Trophoblast cell (in vitro differentiated cells and primary cell): Measurements from ENCODE around the gene EYA2. TPM values are rescaled to one million over a fixed set of nuclear protein-coding genes. Genes with fewer than 3 reads are reported as not detected.

Experiments used
- DNase-seq, 2 donors: peaks; one replicate each; pipeline ENCODE4 v3.0.0-alpha.2; 2016
- H2AFZ ChIP-seq: 2 replicates; pipeline ENCODE4 v1.6.1; 2013; ENCODE audit warnings: low read length, moderate library complexity, mild to moderate bottlenecking; ENCODE audit not compliant: insufficient read depth, poor library complexity
- H2AK5ac ChIP-seq: 2 replicates; pipeline ENCODE4 v1.6.1; 2013; ENCODE audit warnings: mild to moderate bottlenecking, low read length
- H2BK120ac ChIP-seq: 2 replicates; pipeline ENCODE4 v1.6.1; 2013; ENCODE audit warnings: low read length, mild to moderate bottlenecking, moderate library complexity; ENCODE audit not compliant: insufficient read depth, poor library complexity
- H2BK12ac ChIP-seq: 2 replicates; pipeline ENCODE4 v1.6.1; 2013; ENCODE audit warnings: mild to moderate bottlenecking, low read length, moderate library complexity
- H2BK5ac ChIP-seq: 2 replicates; pipeline ENCODE4 v1.6.1; 2013; ENCODE audit warnings: low read length, low read depth, moderate library complexity, mild to moderate bottlenecking; ENCODE audit not compliant: poor library complexity
- H3K14ac ChIP-seq: 2 replicates; pipeline ENCODE4 v1.6.1; 2013; ENCODE audit warnings: mild to moderate bottlenecking, low read length
- H3K18ac ChIP-seq: 2 replicates; pipeline ENCODE4 v1.6.1; 2013; ENCODE audit warnings: mild to moderate bottlenecking, low read length
- H3K23ac ChIP-seq: 2 replicates; pipeline ENCODE4 v1.6.1; 2013; ENCODE audit warnings: low read length
- H3K27ac ChIP-seq: 2 replicates; pipeline ENCODE4 v1.5.1; 2013; ENCODE audit warnings: low read depth, mild to moderate bottlenecking, inconsistent platforms, low read length, moderate library complexity
- H3K27me3 ChIP-seq: 2 replicates; pipeline ENCODE4 v1.6.1; 2013; ENCODE audit warnings: inconsistent platforms, mild to moderate bottlenecking, low read length, moderate library complexity; ENCODE audit not compliant: insufficient read depth
- H3K36me3 ChIP-seq, 2 experiments: 1 replicate in 1 of 2; 2 replicates in 1 of 2; pipeline ENCODE4 v1.6.1; 2013; ENCODE audit warnings: low read length in 2 of 2, mild to moderate bottlenecking in 2 of 2, moderate library complexity in 1 of 2; ENCODE audit not compliant: insufficient read depth in 2 of 2, control insufficient read depth in 1 of 2
- H3K4ac ChIP-seq: 2 replicates; pipeline ENCODE4 v1.6.1; 2013; ENCODE audit warnings: low read depth, mild to moderate bottlenecking, low read length, moderate library complexity
- H3K4me1 ChIP-seq, 2 experiments: 1 replicate in 1 of 2; 2 replicates in 1 of 2; pipeline ENCODE4 v1.6.1; 2013; ENCODE audit warnings: low read length in 2 of 2, mild to moderate bottlenecking in 2 of 2, moderate library complexity in 1 of 2; ENCODE audit not compliant: insufficient read depth in 2 of 2, control insufficient read depth in 1 of 2
- H3K4me2 ChIP-seq: 2 replicates; pipeline ENCODE4 v1.6.1; 2013; ENCODE audit warnings: inconsistent platforms, mild to moderate bottlenecking, low read length, moderate library complexity
- H3K4me3 ChIP-seq: 2 replicates; pipeline ENCODE4 v1.5.1; 2013; ENCODE audit warnings: mild to moderate bottlenecking, low read depth, low read length, inconsistent platforms
- H3K79me1 ChIP-seq: one replicate; pipeline ENCODE4 v1.6.1; 2013; ENCODE audit warnings: low read length
- H3K79me2 ChIP-seq: 2 replicates; pipeline ENCODE4 v1.6.1; 2013; ENCODE audit warnings: low read length, mild to moderate bottlenecking; ENCODE audit not compliant: control insufficient read depth, insufficient read depth, poor library complexity
- H3K9ac ChIP-seq: 2 replicates; pipeline ENCODE4 v1.6.1; 2013; ENCODE audit warnings: mild to moderate bottlenecking, low read length
- H3K9me3 ChIP-seq: 2 replicates; pipeline ENCODE4 v1.6.1; 2013; ENCODE audit warnings: low read depth, mild to moderate bottlenecking, control low read depth, inconsistent platforms, low read length; ENCODE audit not compliant: insufficient read depth
- H4K12ac ChIP-seq: 2 replicates; pipeline ENCODE4 v1.6.1; 2013; ENCODE audit warnings: low read depth, mild to moderate bottlenecking, low read length, moderate library complexity
- H4K8ac ChIP-seq: 2 replicates; pipeline ENCODE4 v1.6.1; 2013; ENCODE audit warnings: low read depth, mild to moderate bottlenecking, low read length, moderate library complexity
- H4K91ac ChIP-seq: one replicate; pipeline ENCODE4 v1.6.1; 2013; ENCODE audit warnings: low read depth, mild to moderate bottlenecking, low read length, moderate library complexity
- WGBS: extraction: QIAGEN DNeasy Blood & Tissue Kit; methylation state at CpG from one replicate; pipeline ENCODE4 v1.1.7; 2013; ENCODE audit warnings: missing lambda C conversion rate; ENCODE audit not compliant: insufficient read length, insufficient coverage; ENCODE audit errors: extremely low coverage; 5-methylcytosine and 5-hydroxymethylcytosine counted together
- polyA plus RNA-seq: library from polyadenylated mRNA; stranded (reverse); fragments of 200-250 nt; gene quantifications from 2 replicates; pipeline ENCODE4 v1.2.3, GENCODE V29; 2013

EYA2 gene, protein sequence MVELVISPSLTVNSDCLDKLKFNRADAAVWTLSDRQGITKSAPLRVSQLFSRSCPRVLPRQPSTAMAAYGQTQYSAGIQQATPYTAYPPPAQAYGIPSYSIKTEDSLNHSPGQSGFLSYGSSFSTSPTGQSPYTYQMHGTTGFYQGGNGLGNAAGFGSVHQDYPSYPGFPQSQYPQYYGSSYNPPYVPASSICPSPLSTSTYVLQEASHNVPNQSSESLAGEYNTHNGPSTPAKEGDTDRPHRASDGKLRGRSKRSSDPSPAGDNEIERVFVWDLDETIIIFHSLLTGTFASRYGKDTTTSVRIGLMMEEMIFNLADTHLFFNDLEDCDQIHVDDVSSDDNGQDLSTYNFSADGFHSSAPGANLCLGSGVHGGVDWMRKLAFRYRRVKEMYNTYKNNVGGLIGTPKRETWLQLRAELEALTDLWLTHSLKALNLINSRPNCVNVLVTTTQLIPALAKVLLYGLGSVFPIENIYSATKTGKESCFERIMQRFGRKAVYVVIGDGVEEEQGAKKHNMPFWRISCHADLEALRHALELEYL
- polyA plus RNA-seq = 15.1 and 15.8 TPM in 2 replicates

DNA sequence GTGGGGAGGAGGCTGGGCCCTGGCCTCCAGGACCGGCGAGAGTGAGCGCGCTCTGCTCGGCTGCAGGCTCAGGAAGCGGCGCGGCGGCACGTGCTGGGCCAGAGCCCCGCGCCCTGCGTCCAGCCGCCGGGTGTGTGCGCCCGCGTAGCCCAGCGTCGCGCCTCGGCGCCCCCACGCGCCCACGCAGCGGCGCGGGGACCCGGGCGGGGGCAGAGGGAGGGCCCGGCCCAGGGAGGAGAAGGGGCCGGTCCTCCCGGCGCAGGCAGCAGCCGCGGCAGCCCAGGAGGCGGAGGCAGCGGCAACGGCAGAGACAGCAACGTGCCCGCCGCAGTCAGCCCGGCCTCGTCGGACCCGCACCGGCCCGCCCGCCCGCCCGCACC, at the start of gene EYA2:
EYA2 (plus strand) TSS at position 265 of the 380 bp plus-strand sequence. CDS start 95,168 bp downstream, outside the sequence.
- Histone ChIP-seq H4K91ac (peak within 1 kb of the TSS; percentile 87), H2BK12ac (peak within 1 kb of the TSS; percentile 84)
- WGBS = no CpG with 5 or more reads among the region's 52 CpGs

DNA sequence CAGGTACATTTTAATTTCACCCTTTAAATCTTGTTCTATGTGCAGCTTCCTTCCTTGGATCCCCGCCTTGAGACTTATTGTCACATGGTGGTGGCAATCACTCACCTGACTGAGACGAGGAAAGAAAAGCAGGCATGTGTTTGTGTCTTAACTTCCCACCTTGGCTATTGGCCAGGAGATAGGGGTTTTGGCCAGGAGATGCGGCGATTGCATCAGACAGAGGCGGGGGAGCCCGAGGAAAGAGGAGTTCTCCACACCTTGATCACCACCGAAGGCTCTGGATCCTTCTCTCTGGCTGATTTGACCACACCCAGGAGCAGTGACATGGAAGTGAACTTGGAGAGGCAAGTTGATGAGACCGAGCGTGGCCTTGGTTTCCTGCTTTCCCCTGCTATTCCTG, 49.7 kb upstream of the EYA2 start:
- no peak overlapping the region for H3K4me2 ChIP-seq
- H2AK5ac ChIP-seq = no peak overlapping the region
- no peaks in the 10 kb centered on the region for H3K79me1 ChIP-seq
- no peak overlapping the region for H3K14ac ChIP-seq
- H4K8ac ChIP-seq = no peak overlapping the region
- no peak overlapping the region for H3K4me3 ChIP-seq
- H2BK120ac ChIP-seq = no peak overlapping the region
- DNase-seq = no peak
- no peak overlapping the region for H4K91ac ChIP-seq
- no peak overlapping the region for H2BK5ac ChIP-seq
- no peak overlapping the region for H3K27ac ChIP-seq
- WGBS = no CpG with 5 or more reads among the region's 9 CpGs
- H2BK12ac ChIP-seq = no peak overlapping the region
- H3K23ac ChIP-seq = no peak overlapping the region
- no peaks in the 10 kb centered on the region for H3K4me1 ChIP-seq
- no peaks in the 10 kb centered on the region for H3K9me3 ChIP-seq
- no peaks in the 10 kb centered on the region for H3K36me3 ChIP-seq
- no peak overlapping the region for H3K9ac ChIP-seq
- no peak overlapping the region for H3K4ac ChIP-seq
- H2AFZ ChIP-seq = no peak overlapping the region
- H3K18ac ChIP-seq = no peak overlapping the region
- H4K12ac ChIP-seq = no peak overlapping the region
- no peaks in the 10 kb centered on the region for H3K27me3 ChIP-seq
- H3K79me2 ChIP-seq = no peaks in the 10 kb centered on the region

More for the DNA sequence above, at the start of gene EYA2:
- no peaks in the 10 kb centered on the region for H3K9me3 ChIP-seq
- peak within 1 kb of the TSS; percentile 84 for H4K8ac ChIP-seq
- H2AFZ ChIP-seq = peak within 1 kb of the TSS; percentile 93
- peak in 1 of 2 donors; percentile 31 for DNase-seq
- H2BK120ac ChIP-seq = peak within 1 kb of the TSS; percentile 79
- no peak within 1 kb of the TSS for H3K23ac ChIP-seq
- peak within 1 kb of the TSS; percentile 75 for H2BK5ac ChIP-seq
- H3K79me1 ChIP-seq = peaks cover 4% of the 10 kb centered on the region
- H3K27me3 ChIP-seq = no peaks in the 10 kb centered on the region
- H3K14ac ChIP-seq = peak within 1 kb of the TSS; percentile 59
- peak within 1 kb of the TSS; percentile 92 for H3K4me2 ChIP-seq
- peak within 1 kb of the TSS; percentile 86 for H3K4ac ChIP-seq
- H2AK5ac ChIP-seq = peak within 1 kb of the TSS; percentile 36
- H3K79me2 ChIP-seq = peaks cover 6% of the 10 kb centered on the region
- H3K27ac ChIP-seq = peak within 1 kb of the TSS; percentile 45
- H3K4me3 ChIP-seq = peak within 1 kb of the TSS; percentile 79
- H3K9ac ChIP-seq = peak within 1 kb of the TSS; percentile 85
- no peaks in the 10 kb centered on the region for H3K36me3 ChIP-seq
- peaks cover 10 to 14% of the 10 kb centered on the region in 2 experiments for H3K4me1 ChIP-seq
- peak within 1 kb of the TSS; percentile 69 for H3K18ac ChIP-seq
- H4K12ac ChIP-seq = peak within 1 kb of the TSS; percentile 90

DNA sequence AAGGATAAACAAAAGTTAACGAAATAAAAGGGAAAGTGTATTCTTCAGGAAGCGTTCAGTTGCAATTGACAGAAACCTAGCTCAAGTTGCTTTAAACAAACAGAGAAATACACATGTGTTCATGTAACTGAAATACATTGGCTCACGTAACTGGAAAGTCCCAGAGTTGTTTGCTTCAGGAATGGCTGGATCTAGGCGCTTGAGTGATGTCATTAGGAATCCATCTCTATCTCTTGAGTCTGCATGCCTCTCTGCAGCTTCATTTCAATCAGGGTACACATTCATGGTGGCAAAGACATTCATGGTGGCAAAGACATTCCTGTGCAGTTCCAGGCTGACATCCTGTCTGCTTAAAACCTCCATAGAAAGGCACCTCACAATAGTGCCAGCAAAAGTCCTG, 45.4 kb upstream of the EYA2 start:
- Histone ChIP-seq H3K14ac (no peak overlapping the region), H2BK5ac (no peak overlapping the region), H4K12ac (no peak overlapping the region), H3K27ac (no peak overlapping the region), H4K91ac (no peak overlapping the region), H3K4ac (no peak overlapping the region), H4K8ac (no peak overlapping the region), H3K4me1 (peaks cover 0 to 2% of the 10 kb centered on the region in 2 experiments), H2AFZ (no peak overlapping the region), H2BK120ac (no peak overlapping the region), H3K79me2 (no peaks in the 10 kb centered on the region), H3K79me1 (no peaks in the 10 kb centered on the region), H3K4me2 (no peak overlapping the region), H2AK5ac (no peak overlapping the region), H3K23ac (no peak overlapping the region), H2BK12ac (no peak overlapping the region), H3K36me3 (no peaks in the 10 kb centered on the region), H3K18ac (no peak overlapping the region), H3K4me3 (no peak overlapping the region), H3K9ac (no peak overlapping the region), H3K9me3 (no peaks in the 10 kb centered on the region), H3K27me3 (no peaks in the 10 kb centered on the region)
- no CpG with 5 or more reads among the region's 4 CpGs for WGBS
- DNase-seq = peak; percentile 54 to 66

DNA sequence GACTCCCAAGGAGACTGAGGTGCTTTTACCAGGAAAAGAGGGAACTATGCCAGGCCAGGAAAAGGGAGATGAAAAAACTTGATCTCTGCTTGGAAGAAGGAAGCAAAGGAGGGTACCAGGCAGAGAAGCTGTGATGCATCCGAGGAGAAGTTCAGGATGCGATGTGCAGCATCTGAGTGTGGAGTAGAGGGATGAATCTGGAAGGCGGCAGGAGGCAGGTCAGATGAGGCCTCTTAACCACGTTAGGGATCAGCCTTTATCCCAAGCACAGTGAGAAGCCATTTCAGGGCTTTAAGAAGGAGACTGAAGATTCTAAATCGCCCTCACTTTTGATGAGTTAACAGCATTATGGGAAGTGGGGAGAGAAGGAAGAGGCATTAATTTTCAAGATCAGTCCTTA, 44.9 kb upstream of the EYA2 start:
- H3K36me3 ChIP-seq = no peaks in the 10 kb centered on the region
- no peak overlapping the region for H2BK12ac ChIP-seq
- no peak overlapping the region for H4K91ac ChIP-seq
- H3K79me1 ChIP-seq = no peaks in the 10 kb centered on the region
- H4K12ac ChIP-seq = no peak overlapping the region
- no peak overlapping the region for H3K14ac ChIP-seq
- H2BK120ac ChIP-seq = no peak overlapping the region
- DNase-seq = no peak
- H3K79me2 ChIP-seq = no peaks in the 10 kb centered on the region
- H3K4ac ChIP-seq = no peak overlapping the region
- H2AFZ ChIP-seq = no peak overlapping the region
- no peak overlapping the region for H3K4me3 ChIP-seq
- no peak overlapping the region for H4K8ac ChIP-seq
- no peak overlapping the region for H2AK5ac ChIP-seq
- no peak overlapping the region for H3K18ac ChIP-seq
- no peaks in the 10 kb centered on the region for H3K27me3 ChIP-seq
- peaks cover 0 to 2% of the 10 kb centered on the region in 2 experiments for H3K4me1 ChIP-seq
- WGBS = no CpG with 5 or more reads among the region's 5 CpGs
- no peaks in the 10 kb centered on the region for H3K9me3 ChIP-seq
- H3K23ac ChIP-seq = no peak overlapping the region
- no peak overlapping the region for H3K4me2 ChIP-seq
- H3K9ac ChIP-seq = no peak overlapping the region
- no peak overlapping the region for H2BK5ac ChIP-seq
- H3K27ac ChIP-seq = no peak overlapping the region
